ENCODE results near the gene ZDHHC19.
"Not testable (repeated sequence)": the region's sequence is repeated elsewhere in the genome, so short reads cannot be mapped to it uniquely, and the experiment has no call there.

DNA sequence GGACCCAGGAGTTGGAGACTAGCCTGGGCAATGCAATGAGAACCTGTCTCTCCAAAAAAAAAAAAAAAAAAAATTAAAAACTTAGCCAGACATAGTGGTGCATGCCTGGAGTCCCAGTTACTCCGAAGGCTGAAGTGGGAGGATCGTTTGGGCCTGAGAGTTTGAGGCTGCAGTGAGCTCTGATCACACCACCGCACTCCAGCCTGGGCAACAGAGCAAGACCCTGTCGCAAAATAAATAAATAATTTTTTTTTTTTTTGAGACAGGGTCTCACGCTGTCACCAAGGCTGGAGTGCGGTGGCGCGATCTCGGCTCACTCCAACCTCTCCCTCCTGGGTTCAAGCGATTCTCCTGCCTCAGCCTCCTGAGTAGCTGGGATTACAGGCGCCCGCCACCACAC, 40.9 kb downstream of the ZDHHC19 start:
- TF ChIP-seq, protein P1, sequence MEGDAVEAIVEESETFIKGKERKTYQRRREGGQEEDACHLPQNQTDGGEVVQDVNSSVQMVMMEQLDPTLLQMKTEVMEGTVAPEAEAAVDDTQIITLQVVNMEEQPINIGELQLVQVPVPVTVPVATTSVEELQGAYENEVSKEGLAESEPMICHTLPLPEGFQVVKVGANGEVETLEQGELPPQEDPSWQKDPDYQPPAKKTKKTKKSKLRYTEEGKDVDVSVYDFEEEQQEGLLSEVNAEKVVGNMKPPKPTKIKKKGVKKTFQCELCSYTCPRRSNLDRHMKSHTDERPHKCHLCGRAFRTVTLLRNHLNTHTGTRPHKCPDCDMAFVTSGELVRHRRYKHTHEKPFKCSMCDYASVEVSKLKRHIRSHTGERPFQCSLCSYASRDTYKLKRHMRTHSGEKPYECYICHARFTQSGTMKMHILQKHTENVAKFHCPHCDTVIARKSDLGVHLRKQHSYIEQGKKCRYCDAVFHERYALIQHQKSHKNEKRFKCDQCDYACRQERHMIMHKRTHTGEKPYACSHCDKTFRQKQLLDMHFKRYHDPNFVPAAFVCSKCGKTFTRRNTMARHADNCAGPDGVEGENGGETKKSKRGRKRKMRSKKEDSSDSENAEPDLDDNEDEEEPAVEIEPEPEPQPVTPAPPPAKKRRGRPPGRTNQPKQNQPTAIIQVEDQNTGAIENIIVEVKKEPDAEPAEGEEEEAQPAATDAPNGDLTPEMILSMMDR (IDR thresholded peaks at IDR 0.05; ENCODE audit: poor library complexity), result not testable (repeated sequence)
- TF ChIP-seq EZH2 (IDR thresholded peaks at IDR 0.05; ENCODE audit: borderline replicate concordance), result not testable (repeated sequence)
